ENCODE results near the gene ZSCAN29. TPM values are rescaled to one million over a fixed set of nuclear protein-coding genes. Genes with fewer than 3 reads are reported as not detected.
A peak's percentile ranks its signal among the peaks of the same experiment; 100 is the strongest.

ZSCAN29 gene
- total RNA-seq, 6 donors from 2014 or later = 23.9 to 63.9 (median 24.7) TPM

GRCh38 chr15:43318990-43319771 is 51.7 kb downstream of the ZSCAN29 start:
- H3K27me3 ChIP-seq = no peaks in the 10 kb centered on the region
- ATAC-seq (ENCODE audit: low FRiP score in 2 of 2) (no peak), DNase-seq (no peak)
- H3K4me3 ChIP-seq = no peak overlapping the region
- no peak for TF ChIP-seq POLR2A (IDR thresholded peaks at IDR 0.05)
- no peak for TF ChIP-seq POLR2AphosphoS5 (IDR thresholded peaks at IDR 0.05)
- no peak for TF ChIP-seq CTCF (IDR thresholded peaks at IDR 0.05)
- peaks cover 0 to 6% (median 4%) of the 10 kb centered on the region in 4 donors for H3K4me1 ChIP-seq
- H3K9me3 ChIP-seq = no peaks in the 10 kb centered on the region
- no peak overlapping the region for H3K27ac ChIP-seq
- WGBS, 2 donors = 68 to 75% methylated on average over 4 of the region's 4 CpGs
- no peaks in the 10 kb centered on the region for H3K36me3 ChIP-seq

- peaks cover 0 to 6% (median 4%) of the 10 kb centered on the region in 4 donors for H3K4me1 ChIP-seq
- 67 to 70% methylated on average over 6 to 8 of the region's 8 CpGs for WGBS, 2 donors
Observed at GRCh38 chr15:43317566-43318184, 53.2 kb downstream of the ZSCAN29 start.

GRCh38 chr15:43316971-43317346 is 53.9 kb downstream of the ZSCAN29 start:
- WGBS, 2 donors = 95 to 100% methylated on average over 1 of the region's 1 CpG
- Histone ChIP-seq H3K4me3 (no peak overlapping the region), H3K4me1 (peaks cover 0 to 6% (median 4%) of the 10 kb centered on the region in 4 donors), H3K27me3 (no peaks in the 10 kb centered on the region), H3K36me3 (no peaks in the 10 kb centered on the region), H3K27ac (no peak overlapping the region), H3K9me3 (no peaks in the 10 kb centered on the region)
- no peak for ATAC-seq (ENCODE audit: low FRiP score in 2 of 2)
- DNase-seq = no peak
- no peak for TF ChIP-seq CTCF (IDR thresholded peaks at IDR 0.05)
- TF ChIP-seq POLR2A (IDR thresholded peaks at IDR 0.05) = no peak
- TF ChIP-seq EP300 (IDR thresholded peaks at IDR 0.05) = no peak
- TF ChIP-seq POLR2AphosphoS5 (IDR thresholded peaks at IDR 0.05) = no peak

More at GRCh38 chr15:43317566-43318184, 53.2 kb downstream of the ZSCAN29 start:
- TF ChIP-seq EP300 (IDR thresholded peaks at IDR 0.05) (no peak), CTCF (IDR thresholded peaks at IDR 0.05) (no peak), POLR2AphosphoS5 (IDR thresholded peaks at IDR 0.05) (no peak), POLR2A (IDR thresholded peaks at IDR 0.05) (no peak)
- Histone ChIP-seq H3K27me3 (no peaks in the 10 kb centered on the region), H3K36me3 (no peaks in the 10 kb centered on the region), H3K9me3 (no peaks in the 10 kb centered on the region), H3K27ac (no peak overlapping the region), H3K4me3 (no peak overlapping the region)
- DNase-seq = no peak
- ATAC-seq (ENCODE audit: low FRiP score in 2 of 2) = no peak

GRCh38 chr15:43316016-43316970 is 54.5 kb downstream of the ZSCAN29 start:
- no peak for DNase-seq
- Histone ChIP-seq H3K27me3 (no peaks in the 10 kb centered on the region), H3K4me3 (no peak overlapping the region), H3K4me1 (peaks cover 0 to 6% (median 4%) of the 10 kb centered on the region in 4 donors), H3K9me3 (no peaks in the 10 kb centered on the region), H3K27ac (no peak overlapping the region), H3K36me3 (no peaks in the 10 kb centered on the region)
- peak in 1 of 2 donors; percentile 85 for ATAC-seq (ENCODE audit: low FRiP score in 2 of 2)
- 27 to 52% methylated on average over 6 of the region's 6 CpGs for WGBS, 2 donors
- TF ChIP-seq POLR2A (IDR thresholded peaks at IDR 0.05) (no peak), POLR2AphosphoS5 (IDR thresholded peaks at IDR 0.05) (no peak), EP300 (IDR thresholded peaks at IDR 0.05) (no peak), CTCF (IDR thresholded peaks at IDR 0.05) (no peak)

Data from upper lobe of left lung (tissue), 6 donors.